SKM-1 (cell line): ENCODE data around the gene WNK1.
"Not testable (repeated sequence)": the region's sequence is repeated elsewhere in the genome, so short reads cannot be mapped to it uniquely, and the experiment has no call there.

Source experiments
- DNase-seq: peaks from one replicate; lab custom pipeline; 2025; ENCODE audit not compliant: unreplicated experiment; lab: John Stamatoyannopoulos, UW

WNK1 gene

DNA sequence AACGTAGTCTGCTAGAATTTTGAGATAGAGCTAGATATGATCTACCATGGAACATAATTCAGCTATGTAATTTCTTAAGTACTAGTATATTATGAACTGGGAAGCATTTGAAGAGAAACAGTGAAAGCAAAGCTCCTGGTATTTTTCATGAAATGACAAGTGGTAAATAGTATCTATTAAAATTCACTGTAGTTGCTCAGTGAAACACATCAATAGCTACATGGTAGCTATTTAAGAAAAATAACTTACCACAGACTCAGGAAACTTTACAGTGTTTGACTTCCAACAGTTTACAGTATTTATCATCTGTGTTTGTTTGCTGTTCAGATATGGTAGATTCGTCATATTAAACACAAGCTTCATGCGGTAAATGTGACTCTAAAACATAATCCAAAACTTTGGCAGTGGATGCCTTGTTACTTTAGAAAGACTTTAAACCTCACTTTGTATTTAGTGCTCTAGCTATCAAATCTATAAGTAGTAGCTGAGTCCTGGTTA lies 25.2 kb downstream of the WNK1 start:
- DNase-seq: no peak

DNA sequence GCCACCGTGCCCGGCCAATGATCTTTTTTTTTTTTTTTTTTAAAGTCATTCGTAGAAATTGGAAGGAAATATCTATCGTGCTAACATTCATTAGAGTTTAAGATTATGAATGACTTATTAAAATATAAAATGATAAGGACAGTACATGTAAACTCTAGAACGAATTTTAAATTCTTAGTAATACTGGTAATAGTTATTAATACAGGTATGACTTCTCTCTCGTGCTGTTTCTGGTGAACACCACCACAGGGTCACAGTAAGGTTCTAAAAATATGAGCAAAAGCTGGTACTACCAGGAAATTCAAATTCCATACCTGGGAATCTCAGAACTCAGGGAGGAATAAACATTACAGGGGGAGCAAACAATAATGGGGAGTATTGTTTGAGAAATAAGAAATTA lies 26.2 kb downstream of the WNK1 start:
- DNase-seq: no peak

GRCh38 chr12:779745-780734 lies 27.7 kb downstream of the WNK1 start:
- DNase-seq: no peak

- no peak for DNase-seq
These were observed 28.5 kb downstream of the WNK1 start for GRCh38 chr12:780750-781379.

DNA sequence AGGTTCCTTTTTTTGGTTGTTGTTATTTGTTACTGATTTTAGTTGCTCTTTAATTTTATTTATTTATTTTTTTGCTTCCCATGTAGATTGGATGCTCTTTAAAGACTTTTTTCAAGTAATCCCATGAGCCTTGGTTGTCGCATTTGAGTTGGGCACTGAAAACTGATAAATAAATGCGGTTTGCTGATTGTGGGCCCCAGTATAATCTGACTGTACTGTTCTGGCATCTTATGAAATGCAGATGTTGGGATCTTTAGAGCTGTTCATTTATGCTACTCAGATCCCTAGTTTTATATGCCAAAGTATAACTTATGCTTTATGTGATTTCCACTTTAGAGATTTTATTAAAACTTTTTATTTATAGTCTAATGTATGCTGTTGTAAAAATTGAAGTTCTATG lies 33.3 kb downstream of the WNK1 start:
- no peak for DNase-seq

GRCh38 chr12:788288-788687 lies 35.9 kb downstream of the WNK1 start:
- no peak for DNase-seq

DNA sequence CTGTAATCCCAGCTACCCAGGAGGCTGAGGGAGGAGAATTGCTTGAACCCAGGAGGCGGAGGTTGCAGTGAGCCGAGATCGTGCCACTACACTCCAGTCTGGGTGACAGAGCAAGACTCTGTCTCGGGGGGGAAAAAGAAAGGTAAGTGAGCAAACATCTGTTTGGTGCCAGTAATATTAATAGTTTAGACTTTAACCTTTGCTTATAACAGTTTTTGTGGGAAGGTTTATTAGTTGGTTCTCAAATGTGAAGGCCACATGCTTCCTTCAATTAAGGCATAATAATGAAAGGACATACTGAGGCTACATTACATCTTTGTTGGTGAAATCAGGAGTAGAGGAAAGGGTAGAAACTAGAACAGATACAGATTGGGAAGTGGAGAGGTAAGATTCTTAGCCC lies 36.4 kb downstream of the WNK1 start:
- not testable (repeated sequence) for DNase-seq

GRCh38 chr12:789852-790563 lies 37.6 kb downstream of the WNK1 start:
- DNase-seq: no peak

DNA sequence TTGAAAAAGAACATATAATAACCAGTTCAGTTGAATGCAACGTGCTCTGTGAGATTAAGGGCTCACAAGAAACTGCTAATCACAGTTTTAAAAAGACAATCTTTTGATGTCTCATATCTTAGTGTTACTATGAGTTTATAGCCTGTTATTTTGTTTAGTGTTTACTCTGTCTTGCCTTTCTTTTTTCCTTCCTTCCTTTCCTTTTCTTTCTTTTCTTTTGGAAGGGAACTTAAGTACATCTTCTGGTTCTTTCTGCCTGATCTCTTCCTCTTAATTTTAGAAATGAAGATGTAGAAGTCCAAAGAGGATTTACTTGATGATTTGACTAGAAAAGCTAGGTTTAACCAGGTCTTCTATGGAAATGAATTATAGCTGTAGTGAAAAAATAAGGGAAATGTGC lies 38.2 kb downstream of the WNK1 start:
- DNase-seq: no peak

GRCh38 chr12:793037-793436 lies 40.7 kb downstream of the WNK1 start:
- DNase-seq: no peak

DNA sequence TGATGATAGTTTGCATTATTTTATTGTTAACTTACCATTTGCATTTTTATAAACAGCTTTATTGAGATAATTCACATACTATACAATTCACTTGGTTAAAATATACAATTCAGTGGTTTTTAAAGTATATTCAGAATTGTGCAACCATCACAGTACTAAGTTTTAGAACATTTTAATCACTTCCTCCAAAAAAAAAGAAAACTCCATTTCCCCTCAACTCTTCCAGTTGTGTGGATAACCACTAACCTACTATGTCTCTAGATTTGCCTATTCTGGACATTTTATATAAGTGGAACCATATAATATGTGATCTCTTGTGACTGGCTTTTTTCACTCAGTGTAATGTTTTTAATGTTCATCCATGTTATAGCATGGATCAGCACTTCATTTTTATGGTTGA lies 41.3 kb downstream of the WNK1 start:
- DNase-seq: no peak

DNA sequence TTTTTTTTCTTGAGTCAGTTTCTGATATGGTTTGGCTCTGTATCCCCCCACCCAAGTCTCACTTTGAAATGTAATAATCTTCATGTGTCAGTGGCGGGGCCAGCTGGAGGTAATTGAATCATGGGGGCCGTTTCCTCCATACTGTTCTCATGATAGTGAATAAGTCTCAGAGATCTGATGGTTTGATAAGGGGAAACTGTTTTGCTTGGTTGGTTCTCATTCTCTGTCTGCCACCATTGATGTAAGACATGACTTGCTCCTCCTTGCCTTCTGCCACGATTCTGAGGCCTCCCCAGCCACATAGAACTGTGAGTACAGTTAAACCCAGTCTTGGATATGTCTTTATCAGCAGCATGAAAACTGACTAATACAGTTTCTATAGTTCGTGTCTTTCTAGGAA lies 42.9 kb downstream of the WNK1 start:
- no peak for DNase-seq

- no peak for DNase-seq
These were observed 48.0 kb downstream of the WNK1 start for GRCh38 chr12:800401-800800.

DNA sequence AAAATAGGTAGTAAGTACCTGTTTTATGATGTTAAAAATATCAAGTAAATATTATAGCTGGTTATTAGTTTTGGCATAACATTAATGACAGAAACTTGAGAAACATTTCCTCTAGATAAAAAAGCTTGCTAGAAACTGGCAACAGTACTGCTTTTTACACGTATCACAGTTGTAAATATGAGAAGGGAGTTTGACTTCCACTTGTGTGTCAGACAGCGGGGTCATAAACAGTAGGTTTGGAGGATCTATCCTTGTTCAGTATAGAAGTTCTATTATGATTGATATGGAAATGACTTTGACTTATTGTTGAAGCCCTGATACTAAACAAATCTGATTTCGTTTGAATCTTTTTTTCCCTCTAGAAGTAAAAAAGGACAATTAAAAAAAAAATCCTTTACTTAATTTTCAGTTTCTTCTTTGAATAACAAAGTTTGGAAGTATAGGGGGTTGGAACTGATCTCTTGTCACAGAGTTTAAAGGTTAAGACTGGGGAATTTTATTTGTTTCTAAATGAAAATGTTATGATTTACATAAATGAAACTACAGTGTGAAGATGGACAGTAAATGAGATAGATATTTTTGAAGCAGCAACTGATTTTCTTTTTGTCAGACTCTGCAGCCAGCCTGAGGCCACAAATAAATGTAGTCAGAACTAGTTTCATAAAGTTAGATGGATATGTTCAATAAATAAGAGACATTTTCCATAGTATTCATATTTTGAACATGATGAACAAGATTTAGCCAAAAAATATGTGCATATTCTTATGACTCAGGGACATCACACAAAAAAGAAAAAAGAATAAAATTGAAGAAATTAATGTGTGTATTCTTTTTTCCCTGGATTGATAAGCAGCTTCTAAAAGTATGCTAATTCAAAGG lies 50.1 kb downstream of the WNK1 start:
- DNase-seq: no peak

GRCh38 chr12:805022-805632 lies 52.7 kb downstream of the WNK1 start:
- DNase-seq: no peak

- DNase-seq: no peak
These were observed 53.9 kb downstream of the WNK1 start for GRCh38 chr12:806200-806791.

GRCh38 chr12:807041-807735 lies 54.8 kb downstream of the WNK1 start:
- DNase-seq: no peak

GRCh38 chr12:810116-810515 lies 57.7 kb downstream of the WNK1 start:
- DNase-seq: no peak
